Measurements from ENCODE around the gene RBMX2. TPM values are rescaled to one million over a fixed set of nuclear protein-coding genes. Genes with fewer than 3 reads are reported as not detected.
"Not testable (repeated sequence)": the region's sequence is repeated elsewhere in the genome, so short reads cannot be mapped to it uniquely, and the experiment has no call there.

RBMX2 gene
- total and polyA plus RNA-seq, 5 donors from 2014 or later: 18.8 to 27.7 (median 21.9) TPM

DNA sequence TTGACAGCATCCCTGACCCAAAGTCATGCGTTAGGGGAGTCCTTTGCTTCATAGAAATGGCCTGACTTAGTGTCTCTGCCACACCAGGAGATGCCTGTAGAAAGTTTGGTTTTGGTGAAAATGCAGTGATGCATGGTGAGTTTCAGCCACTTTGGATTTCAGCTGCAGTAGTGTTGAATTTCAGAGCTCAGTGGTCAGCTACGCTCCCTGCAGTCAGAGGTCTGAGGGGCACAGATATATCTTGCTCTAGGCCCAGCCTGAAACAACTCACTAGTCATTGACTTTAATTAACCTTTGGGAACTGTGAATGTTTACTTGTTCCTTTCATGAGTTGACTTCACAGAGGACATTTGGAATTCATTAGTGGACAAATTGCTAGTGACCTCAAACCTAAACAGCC lies 17.5 kb downstream of the RBMX2 start:
- DNase-seq (no peak), ATAC-seq (ENCODE audit: low read depth in 2 of 2) (no peak)
- Mint-ChIP-seq H3K36me3 (no peaks in the 10 kb centered on the region), H3K27ac (no peak overlapping the region), H3K27me3 (peaks cover 10% of the 10 kb centered on the region), H3K9me3 (peaks cover 0 to 2% (median 0%) of the 10 kb centered on the region in 7 donors), H3K4me1 (no peaks in the 10 kb centered on the region), H3K4me3 (no peak overlapping the region)
- no peak overlapping the region for H3K4me3 ChIP-seq (ENCODE audit: low read depth, low read length)
- no peaks in the 10 kb centered on the region for H3K36me3 ChIP-seq (ENCODE audit: control insufficient read depth, insufficient read depth, low read length)
- no peaks in the 10 kb centered on the region for H3K4me1 ChIP-seq (ENCODE audit: control insufficient read depth, insufficient read depth, low read length, poor library complexity, severe bottlenecking)
- H3K27me3 ChIP-seq (ENCODE audit: control insufficient read depth, insufficient read depth, low read length): no peaks in the 10 kb centered on the region
- H3K27ac ChIP-seq (ENCODE audit: insufficient read depth, low read length, poor library complexity, severe bottlenecking): no peak overlapping the region
- no peaks in the 10 kb centered on the region for H3K9me3 ChIP-seq (ENCODE audit: control insufficient read depth in 2 of 2, low read length in 2 of 2)

DNA sequence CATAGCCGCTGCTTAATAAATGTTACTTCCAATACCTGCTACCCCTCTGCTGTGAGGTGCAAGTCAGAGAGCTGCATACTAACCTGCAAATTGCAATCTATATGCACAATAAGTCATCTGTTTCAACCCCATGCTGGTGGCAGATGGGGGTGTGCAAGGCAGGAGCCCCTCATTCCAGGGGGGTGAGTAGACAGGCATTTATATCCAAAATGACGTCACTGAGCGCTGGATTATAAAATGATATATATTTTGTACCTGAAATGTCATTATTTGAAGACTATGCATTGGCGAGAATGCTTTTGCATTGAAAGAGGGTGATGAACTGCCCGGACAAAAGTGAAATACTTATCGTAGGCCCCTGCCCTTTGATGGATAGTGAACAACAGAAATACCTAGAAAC lies 24.7 kb downstream of the RBMX2 start:
- Mint-ChIP-seq H3K9me3 (peaks cover 0 to 2% (median 0%) of the 10 kb centered on the region in 7 donors), H3K27me3 (peaks cover 4% of the 10 kb centered on the region), H3K27ac (no peak overlapping the region), H3K36me3 (no peaks in the 10 kb centered on the region), H3K4me3 (no peak overlapping the region), H3K4me1 (no peaks in the 10 kb centered on the region)
- DNase-seq (no peak), ATAC-seq (ENCODE audit: low read depth in 2 of 2) (no peak)
- H3K27me3 ChIP-seq (ENCODE audit: control insufficient read depth, insufficient read depth, low read length): no peaks in the 10 kb centered on the region
- no peak overlapping the region for H3K4me3 ChIP-seq (ENCODE audit: low read depth, low read length)
- no peak overlapping the region for H3K27ac ChIP-seq (ENCODE audit: insufficient read depth, low read length, poor library complexity, severe bottlenecking)
- H3K36me3 ChIP-seq (ENCODE audit: control insufficient read depth, insufficient read depth, low read length): no peaks in the 10 kb centered on the region
- no peaks in the 10 kb centered on the region for H3K9me3 ChIP-seq (ENCODE audit: control insufficient read depth in 2 of 2, low read length in 2 of 2)
- no peaks in the 10 kb centered on the region for H3K4me1 ChIP-seq (ENCODE audit: control insufficient read depth, insufficient read depth, low read length, poor library complexity, severe bottlenecking)

DNA sequence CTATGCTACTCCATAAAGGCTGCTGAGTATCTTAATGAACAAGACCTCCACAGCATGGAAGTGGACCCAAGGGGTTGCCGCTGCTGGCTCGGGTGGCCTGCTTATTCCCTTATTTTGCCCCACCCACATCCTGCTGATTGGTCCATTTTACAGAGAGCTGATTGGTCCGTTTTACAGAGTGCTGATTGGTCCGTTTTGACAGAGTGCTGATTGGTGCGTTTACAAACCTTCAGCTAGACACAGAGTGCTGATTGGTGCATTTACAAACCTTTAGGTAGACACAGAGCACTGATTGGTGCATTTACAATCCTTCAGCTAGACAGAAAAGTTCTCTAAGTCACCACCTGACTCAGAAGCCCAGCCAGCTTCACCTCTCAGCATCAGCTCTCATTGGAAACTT lies 27.4 kb downstream of the RBMX2 start:
- H3K27me3 Mint-ChIP-seq; H3K4me1 Mint-ChIP-seq; H3K27ac ChIP-seq (ENCODE audit: insufficient read depth, low read length, poor library complexity, severe bottlenecking); H3K9me3 ChIP-seq (ENCODE audit: control insufficient read depth in 2 of 2, low read length in 2 of 2); H3K36me3 Mint-ChIP-seq; ATAC-seq (ENCODE audit: low read depth in 2 of 2); H3K36me3 ChIP-seq (ENCODE audit: control insufficient read depth, insufficient read depth, low read length); DNase-seq; H3K27ac Mint-ChIP-seq; H3K4me3 Mint-ChIP-seq; H3K4me3 ChIP-seq (ENCODE audit: low read depth, low read length); H3K27me3 ChIP-seq (ENCODE audit: control insufficient read depth, insufficient read depth, low read length); H3K4me1 ChIP-seq (ENCODE audit: control insufficient read depth, insufficient read depth, low read length, poor library complexity, severe bottlenecking); H3K9me3 Mint-ChIP-seq: not testable (repeated sequence)

DNA sequence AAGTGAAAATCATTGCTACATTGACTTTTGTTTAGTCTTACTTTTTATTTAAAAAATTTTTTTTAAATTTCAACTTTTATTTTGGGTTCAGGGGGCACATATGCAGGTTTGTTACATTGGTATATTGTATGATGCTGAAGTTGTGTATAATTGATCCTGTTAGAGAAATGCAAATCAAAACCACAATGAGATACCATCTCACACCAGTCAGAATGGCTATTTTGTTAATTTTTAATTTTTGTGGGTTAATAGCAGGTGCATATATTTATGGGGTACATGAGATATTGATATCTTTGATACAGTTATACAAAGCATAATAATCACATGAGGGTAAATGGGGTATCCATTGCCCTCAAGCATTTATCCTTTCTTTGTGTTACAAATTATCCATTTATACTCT lies 34.1 kb downstream of the RBMX2 start:
- Mint-ChIP-seq H3K36me3 (no peaks in the 10 kb centered on the region), H3K27me3 (no peaks in the 10 kb centered on the region), H3K9me3 (peaks cover 0 to 13% (median 0%) of the 10 kb centered on the region in 7 donors), H3K4me3 (no peak overlapping the region), H3K27ac (no peak overlapping the region), H3K4me1 (no peaks in the 10 kb centered on the region)
- H3K4me3 ChIP-seq (ENCODE audit: low read depth, low read length): no peak overlapping the region
- DNase-seq (no peak), ATAC-seq (ENCODE audit: low read depth in 2 of 2) (no peak)
- H3K27me3 ChIP-seq (ENCODE audit: control insufficient read depth, insufficient read depth, low read length): no peaks in the 10 kb centered on the region
- H3K36me3 ChIP-seq (ENCODE audit: control insufficient read depth, insufficient read depth, low read length): no peaks in the 10 kb centered on the region
- H3K9me3 ChIP-seq (ENCODE audit: control insufficient read depth in 2 of 2, low read length in 2 of 2): peaks cover 0 to 1% of the 10 kb centered on the region in 2 experiments
- H3K4me1 ChIP-seq (ENCODE audit: control insufficient read depth, insufficient read depth, low read length, poor library complexity, severe bottlenecking): no peaks in the 10 kb centered on the region
- no peak overlapping the region for H3K27ac ChIP-seq (ENCODE audit: insufficient read depth, low read length, poor library complexity, severe bottlenecking)

DNA sequence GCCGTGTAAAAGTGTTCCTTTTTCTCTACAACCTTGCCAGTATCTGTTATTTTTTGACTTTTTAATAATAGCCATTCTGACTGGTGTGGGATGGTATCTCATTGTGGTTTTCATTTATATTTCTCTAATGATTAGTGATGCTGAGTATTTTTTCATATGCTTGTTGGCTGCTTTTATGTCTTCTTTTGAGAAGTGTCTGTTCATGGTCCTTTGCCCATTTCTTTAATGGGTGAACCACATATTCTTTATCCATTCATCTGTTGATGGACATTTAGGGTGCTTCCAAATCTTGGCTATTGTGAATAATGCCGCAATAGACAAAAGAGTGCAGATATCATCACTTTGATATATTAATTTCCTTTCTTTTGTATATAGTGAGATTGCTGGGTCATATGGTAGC lies 36.2 kb downstream of the RBMX2 start:
- H3K27ac ChIP-seq (ENCODE audit: insufficient read depth, low read length, poor library complexity, severe bottlenecking); DNase-seq; H3K9me3 ChIP-seq (ENCODE audit: control insufficient read depth in 2 of 2, low read length in 2 of 2); H3K4me1 ChIP-seq (ENCODE audit: control insufficient read depth, insufficient read depth, low read length, poor library complexity, severe bottlenecking); H3K4me3 ChIP-seq (ENCODE audit: low read depth, low read length); H3K27ac Mint-ChIP-seq; H3K4me3 Mint-ChIP-seq; H3K27me3 ChIP-seq (ENCODE audit: control insufficient read depth, insufficient read depth, low read length); ATAC-seq (ENCODE audit: low read depth in 2 of 2); H3K27me3 Mint-ChIP-seq; H3K36me3 Mint-ChIP-seq; H3K4me1 Mint-ChIP-seq; H3K36me3 ChIP-seq (ENCODE audit: control insufficient read depth, insufficient read depth, low read length): not testable (repeated sequence)
- peaks cover 0 to 13% (median 0%) of the 10 kb centered on the region in 7 donors for H3K9me3 Mint-ChIP-seq

DNA sequence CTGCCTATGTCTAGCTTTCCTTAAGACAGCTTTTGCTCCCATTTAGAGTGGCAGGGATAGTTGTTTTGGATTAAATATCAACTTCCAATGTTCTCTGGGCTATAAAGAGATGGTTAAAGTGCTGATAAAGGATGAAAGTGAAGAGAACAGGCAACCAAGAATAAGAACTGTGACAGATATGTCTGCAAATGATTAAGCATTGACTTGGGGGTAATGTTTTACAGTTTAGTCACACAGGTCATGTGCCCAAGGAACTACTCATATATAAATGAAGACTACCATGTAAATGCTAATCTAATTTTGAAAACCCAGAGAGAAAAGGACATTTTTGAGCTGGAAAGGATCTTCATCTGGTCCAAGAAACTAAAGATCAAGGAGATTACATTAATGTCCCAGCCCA lies 42.1 kb downstream of the RBMX2 start:
- no peaks in the 10 kb centered on the region for H3K4me1 Mint-ChIP-seq
- no peaks in the 10 kb centered on the region for H3K4me1 ChIP-seq (ENCODE audit: control insufficient read depth, insufficient read depth, low read length, poor library complexity, severe bottlenecking)
- no peaks in the 10 kb centered on the region for H3K27me3 ChIP-seq (ENCODE audit: control insufficient read depth, insufficient read depth, low read length)
- no peak overlapping the region for H3K27ac ChIP-seq (ENCODE audit: insufficient read depth, low read length, poor library complexity, severe bottlenecking)
- peaks cover 0 to 7% (median 0%) of the 10 kb centered on the region in 7 donors for H3K9me3 Mint-ChIP-seq
- H3K9me3 ChIP-seq (ENCODE audit: control insufficient read depth in 2 of 2, low read length in 2 of 2): peaks cover 0 to 1% of the 10 kb centered on the region in 2 experiments
- no peaks in the 10 kb centered on the region for H3K27me3 Mint-ChIP-seq
- H3K36me3 Mint-ChIP-seq: no peaks in the 10 kb centered on the region
- H3K4me3 Mint-ChIP-seq: no peak overlapping the region
- no peak overlapping the region for H3K4me3 ChIP-seq (ENCODE audit: low read depth, low read length)
- DNase-seq (no peak), ATAC-seq (ENCODE audit: low read depth in 2 of 2) (no peak)
- no peaks in the 10 kb centered on the region for H3K36me3 ChIP-seq (ENCODE audit: control insufficient read depth, insufficient read depth, low read length)
- no peak overlapping the region for H3K27ac Mint-ChIP-seq

DNA sequence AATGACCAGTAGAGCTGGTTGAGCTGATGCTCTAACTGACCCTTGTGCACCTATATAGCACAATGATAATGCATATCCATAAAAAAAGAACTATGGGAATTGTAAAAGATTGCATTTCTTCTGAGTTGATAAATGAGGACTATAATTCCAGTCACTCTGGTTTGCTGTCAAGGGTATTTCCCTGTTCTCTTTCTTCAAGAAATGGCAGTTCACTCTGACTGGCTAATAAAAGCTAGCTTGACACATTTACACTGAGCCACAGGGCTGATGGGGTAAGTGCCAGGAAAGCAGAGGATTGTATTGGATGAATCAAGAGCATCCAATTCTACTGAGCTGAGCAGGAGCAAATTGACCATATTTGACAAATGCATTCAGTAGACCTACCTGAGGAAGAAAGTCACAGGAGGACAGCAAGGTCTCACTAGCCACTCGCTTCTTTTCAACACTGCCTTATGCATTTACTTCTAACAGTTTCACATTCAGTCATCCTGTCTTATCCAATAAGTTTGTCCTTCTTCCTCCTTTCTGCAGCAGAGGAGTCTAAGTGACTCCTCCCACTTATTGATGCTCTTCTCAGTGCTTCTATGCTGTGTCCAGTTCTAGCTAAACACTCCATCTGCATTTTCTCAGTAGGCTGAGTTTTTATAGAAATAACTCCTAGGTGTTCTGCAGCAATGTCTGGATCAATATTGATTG lies 43.0 kb downstream of the RBMX2 start:
- H3K27ac Mint-ChIP-seq: no peak overlapping the region
- H3K9me3 ChIP-seq (ENCODE audit: control insufficient read depth in 2 of 2, low read length in 2 of 2): no peaks in the 10 kb centered on the region

DNA sequence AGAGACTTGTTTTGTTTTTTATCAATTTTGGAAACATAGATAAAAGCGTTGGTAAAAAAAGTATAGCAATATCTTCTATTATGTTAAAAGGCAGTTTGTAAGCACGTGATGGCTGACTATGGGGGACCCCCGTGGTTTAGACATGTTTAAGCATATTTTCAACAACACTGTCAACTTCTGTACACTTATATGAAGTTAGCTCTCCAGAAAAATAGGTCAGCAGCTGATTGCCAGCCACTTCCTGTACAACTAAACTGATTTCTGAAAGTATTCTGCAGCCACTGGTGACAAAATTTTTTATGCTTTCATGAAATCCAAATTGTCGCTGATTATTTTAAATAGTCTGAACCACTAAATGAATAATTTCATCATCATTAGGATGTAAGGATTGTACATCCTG lies 45.2 kb downstream of the RBMX2 start:
- H3K9me3 Mint-ChIP-seq: peaks cover 0 to 3% (median 0%) of the 10 kb centered on the region in 7 donors
- no peak overlapping the region for H3K27ac ChIP-seq (ENCODE audit: insufficient read depth, low read length, poor library complexity, severe bottlenecking)
- peak in 1 of 3 donors; percentile 2 for DNase-seq
- H3K27me3 Mint-ChIP-seq: no peaks in the 10 kb centered on the region
- H3K36me3 Mint-ChIP-seq: no peaks in the 10 kb centered on the region
- H3K27me3 ChIP-seq (ENCODE audit: control insufficient read depth, insufficient read depth, low read length): no peaks in the 10 kb centered on the region
- no peak overlapping the region for H3K4me3 ChIP-seq (ENCODE audit: low read depth, low read length)
- no peaks in the 10 kb centered on the region for H3K4me1 Mint-ChIP-seq
- no peak overlapping the region for H3K27ac Mint-ChIP-seq
- no peaks in the 10 kb centered on the region for H3K36me3 ChIP-seq (ENCODE audit: control insufficient read depth, insufficient read depth, low read length)
- no peaks in the 10 kb centered on the region for H3K4me1 ChIP-seq (ENCODE audit: control insufficient read depth, insufficient read depth, low read length, poor library complexity, severe bottlenecking)
- no peaks in the 10 kb centered on the region for H3K9me3 ChIP-seq (ENCODE audit: control insufficient read depth in 2 of 2, low read length in 2 of 2)
- no peak for ATAC-seq (ENCODE audit: low read depth in 2 of 2)
- no peak overlapping the region for H3K4me3 Mint-ChIP-seq

More for the DNA sequence above, 43.0 kb downstream of the RBMX2 start:
- H3K36me3 Mint-ChIP-seq: no peaks in the 10 kb centered on the region
- DNase-seq (no peak), ATAC-seq (ENCODE audit: low read depth in 2 of 2) (no peak)
- Histone ChIP-seq H3K4me3 (ENCODE audit: low read depth, low read length) (no peak overlapping the region), H3K4me1 (ENCODE audit: control insufficient read depth, insufficient read depth, low read length, poor library complexity, severe bottlenecking) (no peaks in the 10 kb centered on the region), H3K36me3 (ENCODE audit: control insufficient read depth, insufficient read depth, low read length) (no peaks in the 10 kb centered on the region), H3K27ac (ENCODE audit: insufficient read depth, low read length, poor library complexity, severe bottlenecking) (no peak overlapping the region), H3K27me3 (ENCODE audit: control insufficient read depth, insufficient read depth, low read length) (no peaks in the 10 kb centered on the region)
- no peaks in the 10 kb centered on the region for H3K27me3 Mint-ChIP-seq
- H3K4me3 Mint-ChIP-seq: no peak overlapping the region
- H3K9me3 Mint-ChIP-seq: peaks cover 0 to 5% (median 0%) of the 10 kb centered on the region in 7 donors
- no peaks in the 10 kb centered on the region for H3K4me1 Mint-ChIP-seq

Measured in CD4-positive, CD25-positive, alpha-beta regulatory T cell (primary cell).